CD4-positive, alpha-beta T cell treated with Interleukin-1 beta for 1 hour (primary cell): Measurements from ENCODE around the gene PFKP.
A peak's percentile ranks its signal among the peaks of the same experiment; 100 is the strongest.

Experiments
- DNase-seq, 2 donors: peaks; one replicate each; pipeline ENCODE4 v3.0.0-alpha.2; 2020 to 2022

PFKP gene

DNA sequence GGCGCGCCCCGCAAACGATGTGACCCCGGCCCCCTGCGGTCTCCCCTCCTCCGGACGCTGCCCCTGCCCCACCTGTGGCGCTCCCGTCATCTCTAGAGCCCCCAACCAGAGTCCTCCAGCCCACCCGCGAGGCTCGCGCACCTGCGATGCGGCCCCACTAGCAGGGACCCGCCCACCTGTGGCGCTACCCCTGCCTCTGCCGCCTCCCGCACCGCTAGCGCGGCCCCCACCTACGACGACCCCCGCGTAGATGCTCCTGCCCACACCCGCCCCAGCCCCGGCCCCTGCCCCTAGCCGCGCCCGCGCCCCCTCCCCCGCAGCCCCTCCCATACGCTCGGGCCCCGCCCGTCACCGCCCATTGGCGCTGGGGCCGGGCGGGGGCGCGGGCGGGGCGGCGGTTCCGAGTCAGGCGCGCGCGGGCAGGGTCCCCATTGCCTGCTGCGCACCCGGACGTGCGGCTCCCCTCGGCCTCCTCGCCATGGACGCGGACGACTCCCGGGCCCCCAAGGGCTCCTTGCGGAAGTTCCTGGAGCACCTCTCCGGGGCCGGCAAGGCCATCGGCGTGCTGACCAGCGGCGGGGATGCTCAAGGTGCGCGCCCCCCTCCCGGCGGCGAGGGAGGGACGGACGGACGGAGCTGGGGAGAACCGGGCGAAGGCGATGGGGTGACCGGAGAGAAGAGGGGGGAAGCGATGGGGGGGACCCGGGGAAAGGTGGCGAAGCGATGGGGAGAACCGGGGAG, at the start of gene PFKP:
TSS of gene PFKP (plus strand) at position 431 of the 741 bp plus-strand sequence. CDS start at position 479, 48 bp downstream.
- peak; percentile 40 to 57 for DNase-seq

GRCh38 chr10:3018247-3018646, 49.1 kb upstream of the PFKP start:
- no peak for DNase-seq

DNA sequence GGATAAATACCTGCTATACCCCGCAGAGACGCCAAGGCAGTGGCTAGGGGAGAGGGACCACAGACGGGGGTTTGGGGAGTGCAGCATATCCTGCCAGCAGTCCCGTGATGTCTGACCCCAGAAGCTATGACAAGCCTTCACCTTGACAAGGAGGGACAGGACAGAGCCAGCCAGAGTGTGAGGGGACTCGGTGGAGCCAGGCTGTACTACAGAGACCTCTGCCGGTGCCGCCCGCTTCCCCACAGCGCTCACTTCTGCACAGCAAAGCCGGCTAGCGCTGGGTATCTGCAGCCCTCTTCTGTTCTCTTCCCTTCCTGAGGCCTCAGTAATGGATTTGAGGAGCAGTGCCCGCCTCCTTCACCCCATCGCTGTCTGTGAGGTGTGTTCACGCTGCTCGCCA, 47.0 kb upstream of the PFKP start:
- no peak for DNase-seq

- no peak for DNase-seq
These were observed 46.5 kb upstream of the PFKP start for GRCh38 chr10:3020881-3021280.

- DNase-seq: no peak
These were observed 45.3 kb upstream of the PFKP start for GRCh38 chr10:3022027-3022426.

DNA sequence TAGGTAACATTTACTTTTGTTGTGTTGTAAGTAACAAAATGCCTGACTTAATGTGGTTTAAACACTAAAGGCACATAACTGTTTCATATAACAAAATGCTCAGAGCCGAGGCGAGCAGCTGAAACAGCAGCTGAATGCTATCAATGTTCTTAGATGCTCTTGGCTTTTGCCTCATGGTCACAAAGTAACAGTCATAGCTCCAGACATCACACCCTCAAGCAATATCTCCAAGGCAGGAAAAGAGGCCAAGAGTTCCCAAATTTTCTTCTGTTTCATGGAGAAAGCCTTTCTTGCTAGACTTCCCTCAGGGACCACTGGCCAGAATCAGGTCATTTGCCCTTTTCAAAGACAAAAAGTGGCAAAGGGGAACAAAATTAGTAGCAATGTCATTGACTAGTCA, 43.5 kb upstream of the PFKP start:
- no peak for DNase-seq

GRCh38 chr10:3025026-3025683, 42.2 kb upstream of the PFKP start:
- DNase-seq: no peak

DNA sequence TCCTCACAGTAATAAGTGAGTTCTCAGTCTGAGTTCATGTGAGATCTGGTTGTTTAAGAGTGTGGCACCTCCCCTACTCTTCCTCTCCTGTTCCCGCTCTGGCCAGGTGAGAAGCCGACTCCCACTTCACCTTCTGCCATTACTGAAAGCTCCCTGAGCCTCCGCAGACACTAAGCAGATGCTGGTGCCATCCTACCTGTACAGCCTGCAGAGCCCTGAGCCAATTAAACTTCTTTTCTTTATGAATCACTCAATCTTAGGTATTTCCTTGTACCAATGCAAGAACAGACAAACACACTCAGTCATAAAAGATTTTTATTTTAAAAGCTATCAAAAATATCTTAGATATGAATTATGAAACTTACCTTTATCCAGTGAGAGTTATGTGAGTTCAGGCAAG, 39.5 kb upstream of the PFKP start:
- no peak for DNase-seq

DNA sequence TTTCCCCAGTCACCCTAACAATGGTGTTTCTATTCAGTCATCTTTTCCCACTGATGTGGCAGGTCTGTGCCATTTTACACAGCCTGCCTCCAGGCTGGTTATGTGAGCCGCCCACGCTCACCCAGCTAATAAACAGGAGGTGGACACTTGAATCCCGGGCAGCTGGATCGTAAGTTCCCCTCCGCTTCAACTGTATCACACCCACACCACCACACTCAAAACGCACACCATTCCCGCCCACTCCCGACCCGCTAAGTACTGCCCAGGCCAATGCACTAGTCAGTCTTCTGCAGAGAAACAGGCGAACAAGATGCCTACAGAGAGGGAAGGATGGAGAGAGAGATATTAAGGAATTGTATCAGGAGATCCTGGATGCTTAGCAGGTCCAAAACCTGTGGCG, 38.9 kb upstream of the PFKP start:
- DNase-seq: no peak

GRCh38 chr10:3030765-3031164, 36.6 kb upstream of the PFKP start:
- DNase-seq: no peak

- no peak for DNase-seq
These were observed 35.9 kb upstream of the PFKP start for GRCh38 chr10:3031490-3031889.

DNA sequence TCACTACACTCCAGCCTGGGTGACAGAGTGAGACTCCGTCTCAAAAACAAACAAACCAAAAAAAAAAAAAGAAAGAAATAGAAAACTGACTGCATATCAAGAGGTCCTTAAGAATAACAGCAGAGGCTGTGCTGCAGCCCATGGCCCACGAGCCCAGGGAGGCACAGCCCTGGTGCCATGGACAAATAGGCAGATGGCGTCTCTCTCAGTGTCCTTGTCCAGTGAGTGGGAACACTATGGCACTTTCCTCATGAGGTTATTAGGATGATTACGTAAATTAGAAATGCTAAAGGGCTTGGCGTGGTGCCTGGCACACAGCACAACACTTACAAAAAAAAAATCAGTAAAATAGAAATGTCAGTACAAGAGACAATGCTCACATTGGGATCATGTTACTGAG, 33.4 kb upstream of the PFKP start:
- no peak for DNase-seq

- DNase-seq: no peak
These were observed 32.7 kb upstream of the PFKP start for GRCh38 chr10:3034616-3035015.

- peak; percentile 7 to 29 for DNase-seq
These were observed 31.0 kb upstream of the PFKP start for GRCh38 chr10:3036155-3037021.

DNA sequence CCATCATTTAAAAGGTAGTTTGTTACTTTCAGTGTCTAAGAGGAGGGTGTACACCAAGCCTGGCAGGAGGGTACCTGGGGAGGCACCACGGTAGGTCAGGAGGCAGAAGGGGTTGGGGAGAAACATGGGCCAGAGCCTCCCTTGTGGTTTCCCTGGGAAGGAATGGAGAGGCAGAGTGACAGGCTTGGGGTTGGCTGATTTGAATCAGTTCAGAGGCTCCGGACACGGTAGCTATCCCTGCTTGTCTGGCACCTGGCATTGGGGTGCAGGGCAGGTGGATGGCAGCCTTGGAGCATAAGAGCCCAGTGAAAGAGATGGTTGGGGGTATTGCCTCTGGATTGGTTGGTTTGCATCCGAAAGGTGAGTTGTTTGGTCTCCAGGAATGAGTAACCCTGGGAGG, 30.2 kb upstream of the PFKP start:
- DNase-seq: no peak

- DNase-seq: no peak
These were observed 27.3 kb upstream of the PFKP start for GRCh38 chr10:3040069-3040468.

- DNase-seq: no peak
These were observed 24.8 kb upstream of the PFKP start for GRCh38 chr10:3042589-3042988.

DNA sequence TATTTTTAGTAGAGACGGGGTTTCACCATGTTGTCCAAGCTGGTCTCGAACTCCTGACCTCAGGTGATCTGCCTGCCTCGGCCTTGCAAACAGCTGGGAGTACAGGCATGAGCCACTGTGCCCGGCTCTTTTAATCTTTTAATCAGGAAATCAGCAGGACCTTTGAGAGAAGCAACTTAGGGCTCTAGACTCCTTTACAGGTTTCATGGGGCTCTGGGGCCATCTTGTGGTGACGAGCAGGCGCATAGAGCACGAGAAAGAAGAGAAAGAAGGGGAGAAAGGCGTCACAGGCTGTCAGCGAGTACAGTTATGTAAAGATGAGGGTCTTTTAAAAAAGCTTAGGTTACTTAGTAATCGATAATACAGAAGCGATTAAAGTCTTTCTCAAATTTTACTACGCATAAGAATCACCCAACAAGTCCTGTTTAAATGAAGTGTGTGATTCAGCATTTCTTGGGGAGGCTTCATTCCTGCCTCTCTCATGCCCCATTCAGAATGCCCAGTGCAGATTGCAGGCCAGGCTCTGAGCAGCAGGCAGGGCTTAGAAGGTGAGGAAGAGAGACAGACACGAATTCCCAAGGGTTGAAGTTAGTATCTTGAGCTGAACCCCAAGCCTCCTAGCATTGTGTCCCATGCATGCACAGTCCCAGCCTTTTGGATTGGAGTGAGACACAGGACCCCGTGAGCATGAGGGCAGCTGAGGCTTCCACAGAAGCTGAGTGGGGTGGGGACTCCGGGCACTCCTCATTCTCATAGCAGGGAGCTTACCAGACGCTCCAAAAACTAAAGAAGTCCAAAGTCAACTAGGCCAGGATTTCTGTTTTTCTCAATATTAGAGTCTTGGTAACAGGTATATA, 23.6 kb upstream of the PFKP start:
- peak; percentile 46 to 55 for DNase-seq

GRCh38 chr10:3045471-3046209, 21.7 kb upstream of the PFKP start:
- DNase-seq: no peak

DNA sequence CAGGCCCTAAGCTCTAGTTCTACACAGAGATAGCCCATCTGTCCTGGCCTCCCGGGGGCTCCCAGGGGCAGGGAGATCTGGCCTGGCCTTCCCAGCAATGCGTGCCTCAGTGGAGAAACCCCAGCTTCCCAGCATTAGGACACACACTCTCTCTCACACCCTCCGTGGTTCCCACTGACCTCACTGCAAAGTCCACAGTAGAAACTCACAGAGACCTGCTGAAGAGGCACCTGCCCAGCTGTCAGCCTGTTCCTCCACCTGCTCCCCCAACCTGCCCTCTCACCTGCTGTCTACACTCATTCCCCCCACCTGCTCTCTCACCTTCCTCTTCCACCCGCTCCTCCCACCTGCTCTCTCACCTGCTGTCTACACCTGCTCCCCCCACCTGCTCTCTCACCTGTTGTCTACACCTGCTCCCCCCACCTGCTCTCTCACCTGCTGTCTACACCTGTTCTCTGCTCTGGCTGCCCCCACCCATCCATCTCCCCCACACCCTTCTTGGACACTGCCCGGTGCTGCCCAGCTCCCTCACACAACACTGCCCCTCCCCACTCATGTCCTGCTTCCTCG, 21.1 kb upstream of the PFKP start:
- no peak for DNase-seq

DNA sequence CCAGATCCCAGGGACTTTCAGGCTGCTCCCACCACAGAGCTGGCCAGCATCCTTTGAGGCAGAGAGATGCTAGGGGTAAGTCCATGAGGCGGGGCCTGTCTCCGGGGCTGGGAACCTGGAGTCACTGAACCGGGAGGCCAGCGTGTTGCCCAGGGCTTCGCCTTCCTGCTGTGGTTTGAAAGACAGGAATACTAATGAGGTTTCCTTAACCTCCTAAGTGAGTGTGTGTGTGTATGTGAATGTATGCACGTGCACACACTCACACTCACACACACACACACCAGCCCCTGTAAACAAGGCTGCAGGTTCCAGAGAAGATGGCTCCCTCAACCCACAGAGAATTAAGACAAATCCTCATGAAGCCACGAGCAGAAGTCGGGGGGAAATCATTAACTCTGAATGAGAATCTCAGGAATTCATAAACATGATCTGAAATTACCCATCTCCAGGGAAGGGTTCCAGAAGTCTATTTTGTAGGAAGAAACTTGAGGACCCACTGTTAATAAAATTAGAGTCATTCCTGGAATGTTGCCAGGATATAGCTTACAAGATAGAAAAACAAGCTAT, 20.3 kb upstream of the PFKP start:
- no peak for DNase-seq
